Kidney glomerular epithelial cell (primary cell): Measurements from ENCODE around the gene WNT6.
A peak's percentile ranks its signal among the peaks of the same experiment; 100 is the strongest.

ENCODE experiments used
- DNase-seq: peaks from one replicate; lab custom pipeline; 2025; lab: John Stamatoyannopoulos, UW

Gene WNT6

DNA sequence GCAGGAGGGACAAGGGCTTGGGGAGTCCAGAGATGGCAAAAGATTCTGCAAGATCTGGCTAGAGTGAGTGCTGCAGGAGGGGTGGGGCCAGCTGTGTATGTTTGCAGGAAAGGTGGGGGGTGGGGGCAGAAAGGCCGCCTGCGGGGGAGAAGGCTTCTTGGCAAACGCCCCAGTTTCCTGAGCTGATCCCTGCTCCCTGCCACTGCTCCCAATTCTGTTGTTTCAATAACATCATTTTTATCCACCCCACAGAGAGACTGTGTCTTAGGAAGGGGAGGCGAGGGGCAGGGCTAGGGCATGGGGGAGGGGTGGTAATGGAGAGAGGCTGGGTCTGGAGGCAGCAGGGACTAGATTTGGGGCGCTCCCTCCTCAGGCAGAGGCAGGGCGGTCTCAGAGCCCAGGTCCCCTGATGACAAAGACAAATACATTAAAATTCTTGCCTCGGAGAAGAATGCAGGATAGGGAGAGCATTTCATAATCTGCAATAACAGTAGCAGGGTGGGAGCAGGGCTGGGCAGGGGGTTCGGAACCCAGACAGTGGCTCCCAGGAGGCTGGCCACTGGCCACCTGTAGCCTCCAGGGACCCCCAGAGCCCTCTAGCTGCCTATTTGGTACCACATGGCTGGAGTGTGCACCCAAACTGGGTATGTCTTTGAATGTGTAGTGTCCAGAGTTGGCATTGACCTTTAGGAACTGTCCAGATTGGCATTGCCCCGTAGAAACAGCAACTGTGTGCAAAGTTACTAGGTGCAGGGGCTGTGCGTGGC lies 2.1 kb upstream of the WNT6 start:
- peak; percentile 30 for DNase-seq

DNA sequence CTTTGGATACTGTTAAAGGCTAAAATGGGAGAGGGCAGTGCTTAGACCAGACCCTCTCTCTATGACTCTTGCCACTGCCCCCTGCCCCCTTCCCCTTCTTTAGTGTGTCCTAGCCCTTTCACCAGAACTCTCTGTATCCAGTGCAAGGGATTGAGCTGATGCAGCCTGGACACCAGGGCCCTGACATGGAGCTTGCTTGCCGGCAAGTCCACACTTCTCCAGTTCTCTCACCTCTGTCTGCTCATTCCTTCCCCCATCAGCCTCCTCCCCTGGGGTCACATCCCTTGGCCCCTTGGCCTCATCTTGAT lies 1.5 kb upstream of the WNT6 start:
- no peak for DNase-seq

- no peak for DNase-seq
Measured at GRCh38 chr2:218858671-218859555, 692 bp upstream of the WNT6 start.

GRCh38 chr2:218859988-218860831 lies 605 bp downstream of the WNT6 start:
- DNase-seq: no peak

DNA sequence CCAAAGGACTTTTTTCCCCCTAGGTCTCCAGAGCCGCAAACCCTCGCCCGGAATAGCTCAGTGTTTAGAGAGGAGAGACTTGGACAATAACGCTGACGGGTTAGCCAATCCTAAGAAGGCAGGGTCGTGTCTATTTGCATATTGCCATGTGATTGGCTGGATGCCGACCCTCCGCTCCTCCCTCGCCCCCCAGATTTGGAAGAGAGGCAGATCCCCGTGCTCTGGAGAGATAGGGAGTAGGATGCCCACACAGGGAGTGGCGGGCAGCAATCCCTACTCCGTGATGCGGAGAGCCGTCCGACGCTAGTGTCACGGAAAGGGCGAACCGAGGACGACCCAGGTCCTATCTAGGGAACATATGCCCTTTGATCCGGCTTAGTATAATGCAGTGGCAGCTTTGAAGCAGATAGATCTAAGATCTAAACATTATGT lies 1.4 kb downstream of the WNT6 start:
- DNase-seq: peak; percentile 33

DNA sequence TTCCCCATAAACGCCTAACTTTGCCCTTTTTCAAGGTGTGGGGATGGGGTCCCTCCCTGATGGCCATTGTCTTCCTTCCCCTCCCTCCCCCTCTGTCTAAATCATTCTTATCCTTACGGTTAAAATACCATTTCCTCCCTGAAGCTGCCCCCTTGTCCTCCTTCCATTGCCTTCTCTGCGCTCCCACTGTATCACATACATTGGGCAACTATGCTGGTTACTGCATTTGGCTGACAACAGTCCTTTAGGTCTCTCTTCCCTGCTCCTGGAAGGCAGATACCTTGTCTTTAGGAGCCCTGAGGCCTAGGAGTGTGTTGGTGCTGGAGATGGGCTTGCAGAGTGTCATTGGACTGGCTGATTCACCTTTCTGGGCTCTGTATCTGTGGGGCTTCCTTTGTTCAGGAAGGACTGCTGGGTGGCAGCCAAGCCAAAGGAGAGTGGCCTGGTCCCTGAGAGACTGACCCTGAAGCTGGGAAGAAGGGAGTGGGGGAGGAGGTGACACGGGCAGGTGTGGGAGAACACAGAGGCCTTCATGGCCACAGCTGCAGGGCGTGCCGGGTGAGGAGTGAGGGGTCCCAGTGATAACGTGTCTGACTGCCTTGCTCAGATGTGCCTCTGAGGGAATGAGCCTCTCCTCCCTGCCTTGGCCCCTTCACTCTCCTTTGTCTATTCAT lies 2.2 kb downstream of the WNT6 start:
- no peak for DNase-seq

DNA sequence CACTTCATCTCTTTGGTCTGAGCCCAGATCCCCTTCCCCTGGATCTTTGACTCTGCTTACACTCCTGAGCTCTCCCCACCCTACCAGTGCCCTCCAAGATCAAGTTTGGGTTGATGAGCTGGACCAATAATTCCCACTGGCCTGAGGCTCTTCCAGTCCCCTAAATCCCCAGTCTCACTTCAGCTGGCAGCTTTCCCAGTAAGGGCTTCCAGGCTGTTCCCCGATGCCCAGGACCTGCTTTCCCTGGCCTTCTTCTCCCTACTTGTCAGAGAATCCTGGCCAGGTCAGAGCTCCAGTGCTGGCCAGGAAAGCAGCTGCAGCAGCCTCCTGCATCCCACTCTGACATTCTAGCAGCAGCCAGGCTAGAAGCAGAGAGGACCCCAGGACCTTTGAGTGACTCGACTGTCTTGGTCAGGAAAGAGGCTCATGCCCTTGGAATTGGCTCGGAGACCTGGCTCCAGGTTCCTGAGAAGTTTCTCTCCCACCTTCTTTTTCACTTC lies 3.5 kb downstream of the WNT6 start:
- no peak for DNase-seq

DNA sequence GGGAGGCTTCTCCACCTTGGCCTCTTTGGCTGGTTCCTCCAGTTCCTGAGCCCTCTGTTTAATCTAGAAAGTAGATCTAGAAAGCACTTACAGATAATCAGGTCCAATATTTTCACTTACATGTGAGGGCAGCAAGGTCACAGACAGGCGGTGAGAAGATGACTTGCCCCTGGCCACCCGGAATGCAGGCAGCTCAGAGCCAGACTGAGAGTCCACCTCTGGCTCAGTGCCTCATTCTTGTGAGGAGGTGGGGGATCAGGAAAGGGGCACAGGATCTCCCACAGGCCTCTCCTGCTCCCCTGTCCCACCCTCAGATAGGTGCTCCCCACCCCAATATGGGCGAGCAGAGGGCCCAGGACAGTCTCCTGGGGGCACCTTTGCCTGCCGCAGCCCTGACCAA lies 5.8 kb downstream of the WNT6 start:
- no peak for DNase-seq

GRCh38 chr2:218865999-218866398 lies 6.4 kb downstream of the WNT6 start:
- no peak for DNase-seq

GRCh38 chr2:218867900-218868299 lies 8.3 kb downstream of the WNT6 start:
- DNase-seq: no peak

DNA sequence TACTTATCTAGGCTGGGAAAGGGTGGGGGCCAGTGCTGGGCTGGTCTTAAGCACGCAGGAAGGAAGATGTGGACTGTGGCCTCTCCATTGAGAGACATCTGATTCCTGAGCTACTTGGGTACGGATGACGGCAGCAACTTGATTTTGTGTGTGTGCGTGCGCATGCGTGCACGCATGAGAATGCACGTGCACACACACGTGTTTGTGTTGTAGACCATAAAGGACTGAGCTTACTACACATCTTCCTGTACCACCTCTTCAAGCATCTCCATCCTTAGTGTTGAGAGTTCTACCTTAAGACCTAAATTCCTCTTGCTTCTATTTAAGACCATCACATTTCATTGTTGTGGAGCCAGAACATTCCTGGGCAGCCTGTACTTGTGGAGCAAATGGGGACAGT lies 9.5 kb downstream of the WNT6 start:
- no peak for DNase-seq

DNA sequence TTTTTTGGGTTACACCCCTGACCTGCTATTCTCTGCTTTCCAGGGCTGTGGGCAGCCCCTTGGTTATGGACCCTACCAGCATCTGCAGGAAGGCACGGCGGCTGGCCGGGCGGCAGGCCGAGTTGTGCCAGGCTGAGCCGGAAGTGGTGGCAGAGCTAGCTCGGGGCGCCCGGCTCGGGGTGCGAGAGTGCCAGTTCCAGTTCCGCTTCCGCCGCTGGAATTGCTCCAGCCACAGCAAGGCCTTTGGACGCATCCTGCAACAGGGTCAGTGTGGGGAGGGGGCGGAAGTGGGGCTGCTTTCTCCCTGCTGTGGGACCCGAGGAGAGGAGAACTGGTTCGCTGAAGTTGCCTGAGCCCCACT lies 11.4 kb downstream of the WNT6 start:
- DNase-seq: no peak

DNA sequence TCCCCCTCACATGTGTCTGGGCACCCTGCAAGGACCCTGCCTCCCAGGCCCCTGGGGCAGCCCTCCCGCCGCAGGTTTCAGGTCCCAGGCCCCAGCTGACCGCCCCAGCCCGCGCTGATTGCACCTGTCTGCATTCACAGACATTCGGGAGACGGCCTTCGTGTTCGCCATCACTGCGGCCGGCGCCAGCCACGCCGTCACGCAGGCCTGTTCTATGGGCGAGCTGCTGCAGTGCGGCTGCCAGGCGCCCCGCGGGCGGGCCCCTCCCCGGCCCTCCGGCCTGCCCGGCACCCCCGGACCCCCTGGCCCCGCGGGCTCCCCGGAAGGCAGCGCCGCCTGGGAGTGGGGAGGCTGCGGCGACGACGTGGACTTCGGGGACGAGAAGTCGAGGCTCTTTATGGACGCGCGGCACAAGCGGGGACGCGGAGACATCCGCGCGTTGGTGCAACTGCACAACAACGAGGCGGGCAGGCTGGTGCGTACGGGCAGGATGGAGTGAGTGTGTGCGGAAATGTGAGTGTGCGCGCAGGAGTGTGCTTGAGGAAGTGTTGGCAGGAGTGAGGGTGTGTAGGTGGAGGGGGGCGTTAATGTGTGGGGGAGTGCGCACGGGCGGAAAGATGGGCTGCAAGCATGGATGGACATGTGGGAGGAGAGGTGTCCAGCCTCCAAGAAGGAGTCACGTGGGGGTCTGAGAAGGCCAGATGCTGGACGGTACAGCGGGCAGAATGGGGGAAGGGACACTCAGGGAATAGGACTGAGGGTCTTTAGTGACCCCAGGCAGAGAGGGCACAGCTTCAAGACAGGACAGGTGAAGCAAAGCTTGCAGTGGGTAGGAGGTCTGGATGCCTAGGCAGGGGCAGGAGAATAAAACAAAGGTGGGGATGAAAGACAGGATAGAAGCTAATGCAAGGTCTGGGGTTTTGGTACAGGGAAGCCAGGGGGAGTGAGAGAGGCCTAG lies 12.0 kb downstream of the WNT6 start:
- no peak for DNase-seq

DNA sequence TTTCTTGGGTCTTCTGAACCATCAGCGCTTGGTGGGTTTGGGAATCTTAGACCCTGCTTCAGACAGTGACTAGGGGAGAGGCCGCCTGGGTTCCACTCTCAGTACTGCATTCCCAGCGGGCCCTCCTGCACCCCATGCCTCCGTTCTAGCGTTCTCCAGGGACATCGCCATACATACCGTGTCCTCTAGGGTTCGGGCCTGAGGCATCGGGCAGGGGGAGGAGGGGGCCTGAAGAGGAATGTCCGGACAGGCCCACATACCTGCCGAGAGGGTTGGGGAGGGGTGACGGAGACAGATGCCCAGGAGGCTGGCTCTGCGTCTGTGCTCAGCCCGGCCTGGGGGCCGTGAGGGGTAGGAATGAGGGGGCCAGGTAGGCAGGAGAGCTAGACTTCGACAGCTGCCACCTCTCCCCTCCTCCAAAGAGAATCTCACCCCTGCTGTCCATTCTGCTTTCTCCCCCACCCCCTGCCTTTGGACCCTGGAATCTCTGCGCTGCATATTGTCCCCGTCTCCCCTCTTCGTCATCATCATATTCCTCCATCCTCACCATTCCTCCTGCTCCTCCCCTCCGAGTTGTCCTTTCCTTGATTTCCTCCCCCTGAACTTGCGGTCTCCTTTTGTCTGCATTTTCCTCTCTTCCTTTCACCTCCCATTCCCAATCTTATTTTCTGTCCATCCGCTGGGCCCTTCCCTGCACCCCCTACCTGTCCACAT lies 13.2 kb downstream of the WNT6 start:
- no peak for DNase-seq

DNA sequence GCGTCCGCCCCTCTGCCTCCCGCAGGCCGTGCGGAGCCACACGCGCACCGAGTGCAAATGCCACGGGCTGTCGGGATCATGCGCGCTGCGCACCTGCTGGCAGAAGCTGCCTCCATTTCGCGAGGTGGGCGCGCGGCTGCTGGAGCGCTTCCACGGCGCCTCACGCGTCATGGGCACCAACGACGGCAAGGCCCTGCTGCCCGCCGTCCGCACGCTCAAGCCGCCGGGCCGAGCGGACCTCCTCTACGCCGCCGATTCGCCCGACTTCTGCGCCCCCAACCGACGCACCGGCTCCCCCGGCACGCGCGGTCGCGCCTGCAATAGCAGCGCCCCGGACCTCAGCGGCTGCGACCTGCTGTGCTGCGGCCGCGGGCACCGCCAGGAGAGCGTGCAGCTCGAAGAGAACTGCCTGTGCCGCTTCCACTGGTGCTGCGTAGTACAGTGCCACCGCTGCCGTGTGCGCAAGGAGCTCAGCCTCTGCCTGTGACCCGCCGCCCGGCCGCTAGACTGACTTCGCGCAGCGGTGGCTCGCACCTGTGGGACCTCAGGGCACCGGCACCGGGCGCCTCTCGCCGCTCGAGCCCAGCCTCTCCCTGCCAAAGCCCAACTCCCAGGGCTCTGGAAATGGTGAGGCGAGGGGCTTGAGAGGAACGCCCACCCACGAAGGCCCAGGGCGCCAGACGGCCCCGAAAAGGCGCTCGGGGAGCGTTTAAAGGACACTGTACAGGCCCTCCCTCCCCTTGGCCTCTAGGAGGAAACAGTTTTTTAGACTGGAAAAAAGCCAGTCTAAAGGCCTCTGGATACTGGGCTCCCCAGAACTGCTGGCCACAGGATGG lies 14.0 kb downstream of the WNT6 start:
- no peak for DNase-seq

DNA sequence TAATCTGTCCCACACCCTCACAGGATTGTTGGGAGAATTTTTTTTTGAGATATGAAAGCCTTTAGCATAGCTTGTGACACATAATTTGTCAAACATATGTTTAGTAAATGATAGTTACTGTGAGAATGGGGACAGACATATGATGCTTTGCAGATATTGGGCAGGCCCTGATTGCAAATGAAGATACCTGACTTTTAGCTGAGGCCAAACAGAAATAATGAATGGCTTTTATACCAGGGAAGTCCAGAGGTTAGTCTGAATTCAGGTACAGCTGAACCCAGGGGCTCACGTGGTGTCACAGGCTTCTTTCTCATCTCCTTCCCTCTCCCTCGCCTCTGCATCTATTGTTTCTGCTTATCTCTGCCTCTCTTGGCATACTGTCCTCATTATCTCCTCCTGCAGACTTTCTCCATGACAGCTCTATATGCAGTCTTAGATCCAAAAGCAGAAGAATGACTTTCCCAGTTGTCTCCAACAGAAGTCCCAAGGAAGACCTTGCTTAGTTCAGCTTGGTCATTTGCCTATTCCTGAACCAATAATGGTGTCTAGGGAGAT lies 16.2 kb downstream of the WNT6 start:
- DNase-seq: no peak

- peak; percentile 47 for DNase-seq
Measured at GRCh38 chr2:218876562-218877219, 17.1 kb downstream of the WNT6 start.

DNA sequence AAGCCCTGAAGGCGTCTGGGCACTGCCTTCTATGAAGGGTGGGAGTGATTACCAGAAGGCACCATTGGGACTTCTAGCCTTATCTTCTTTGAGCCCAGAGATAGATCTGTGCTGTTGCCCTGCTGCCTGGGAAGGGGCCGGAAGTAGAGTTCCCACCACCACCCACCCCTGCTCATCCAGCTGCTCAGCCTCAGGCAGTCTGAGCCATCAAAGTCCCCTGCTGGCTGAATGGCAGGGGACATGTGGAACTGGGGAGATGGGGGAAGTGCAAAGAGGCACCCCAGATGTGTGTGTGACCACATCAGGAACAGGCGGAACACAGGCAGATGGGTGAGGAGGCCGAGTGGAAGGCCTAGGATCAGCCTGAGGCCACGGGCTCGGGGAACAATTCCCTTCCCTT lies 17.7 kb downstream of the WNT6 start:
- DNase-seq: no peak
